Neural crest cell (in vitro differentiated cells): ENCODE data around the gene DMXL1. TPM values are rescaled to one million over a fixed set of nuclear protein-coding genes. Genes with fewer than 3 reads are reported as not detected.

ENCODE experiments used
- DNase-seq: peaks from one replicate; pipeline ENCODE4 v3.0.0; 2021; ENCODE audit warnings: low read depth, mixed read lengths, low spot score
- H3K27ac Mint-ChIP-seq: one replicate; pipeline ENCODE4 v1.8.0; 2021; ENCODE audit warnings: mild to moderate bottlenecking, mixed read lengths; ENCODE audit not compliant: unreplicated experiment
- H3K27me3 Mint-ChIP-seq: 2 replicates; pipeline ENCODE4 v1.8.0; 2021; ENCODE audit warnings: low read depth, mild to moderate bottlenecking, mixed read lengths
- H3K36me3 Mint-ChIP-seq: 2 replicates; pipeline ENCODE4 v1.8.0; 2021; ENCODE audit warnings: low read depth, mild to moderate bottlenecking, mixed read lengths
- H3K4me1 Mint-ChIP-seq: 2 replicates; pipeline ENCODE4 v1.8.0; 2021; ENCODE audit warnings: mixed read lengths
- H3K4me3 Mint-ChIP-seq: one replicate; pipeline ENCODE4 v1.8.0; 2021; ENCODE audit warnings: mild to moderate bottlenecking, mixed read lengths
- H3K9me3 Mint-ChIP-seq: 2 replicates; pipeline ENCODE4 v1.8.0; 2021; ENCODE audit warnings: mixed read lengths
- total RNA-seq: library from RNA; stranded (reverse); gene quantifications from 2 replicates; pipeline ENCODE4 v1.2.1, GENCODE V29; 2021
- TF ChIP-seq, protein P1 (sequence below): fragments of 200-600 bp; sonication (generic); conservative IDR thresholded peaks from 2 replicates; pipeline ENCODE4 v1.5.0; 2021; ENCODE audit warnings: antibody characterized with exemption, mild to moderate bottlenecking

DMXL1 gene
- total RNA-seq, 1 donor from 2014 or later: 24.1 TPM

DNA sequence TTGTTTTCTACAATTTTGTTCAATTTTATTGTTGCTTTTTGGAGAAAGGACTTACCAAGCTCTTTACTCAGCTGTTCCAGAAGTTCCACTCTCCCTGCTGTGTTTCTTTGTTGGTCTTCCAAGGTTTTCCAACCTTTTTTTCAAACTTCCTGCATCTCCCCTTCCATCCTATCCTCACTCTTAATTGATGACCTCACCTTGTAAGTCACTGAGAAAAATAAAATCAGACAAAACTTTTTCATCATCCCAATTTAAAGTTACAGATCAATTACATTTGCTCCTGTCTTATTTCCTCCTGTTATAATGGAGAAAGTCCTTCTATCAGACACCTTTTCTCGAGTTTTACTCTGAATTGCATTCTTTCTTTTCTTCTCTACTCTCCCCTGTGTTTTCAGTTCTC, 121.1 kb downstream of the DMXL1 start:
- Mint-ChIP-seq H3K36me3 (peaks cover 21% of the 10 kb centered on the region), H3K4me3 (no peak overlapping the region), H3K9me3 (no peaks in the 10 kb centered on the region), H3K27me3 (no peaks in the 10 kb centered on the region), H3K27ac (no peak overlapping the region), H3K4me1 (peaks cover 5% of the 10 kb centered on the region)
- TF ChIP-seq, protein P1, sequence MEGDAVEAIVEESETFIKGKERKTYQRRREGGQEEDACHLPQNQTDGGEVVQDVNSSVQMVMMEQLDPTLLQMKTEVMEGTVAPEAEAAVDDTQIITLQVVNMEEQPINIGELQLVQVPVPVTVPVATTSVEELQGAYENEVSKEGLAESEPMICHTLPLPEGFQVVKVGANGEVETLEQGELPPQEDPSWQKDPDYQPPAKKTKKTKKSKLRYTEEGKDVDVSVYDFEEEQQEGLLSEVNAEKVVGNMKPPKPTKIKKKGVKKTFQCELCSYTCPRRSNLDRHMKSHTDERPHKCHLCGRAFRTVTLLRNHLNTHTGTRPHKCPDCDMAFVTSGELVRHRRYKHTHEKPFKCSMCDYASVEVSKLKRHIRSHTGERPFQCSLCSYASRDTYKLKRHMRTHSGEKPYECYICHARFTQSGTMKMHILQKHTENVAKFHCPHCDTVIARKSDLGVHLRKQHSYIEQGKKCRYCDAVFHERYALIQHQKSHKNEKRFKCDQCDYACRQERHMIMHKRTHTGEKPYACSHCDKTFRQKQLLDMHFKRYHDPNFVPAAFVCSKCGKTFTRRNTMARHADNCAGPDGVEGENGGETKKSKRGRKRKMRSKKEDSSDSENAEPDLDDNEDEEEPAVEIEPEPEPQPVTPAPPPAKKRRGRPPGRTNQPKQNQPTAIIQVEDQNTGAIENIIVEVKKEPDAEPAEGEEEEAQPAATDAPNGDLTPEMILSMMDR: no peak
- DNase-seq: no peak

DNA sequence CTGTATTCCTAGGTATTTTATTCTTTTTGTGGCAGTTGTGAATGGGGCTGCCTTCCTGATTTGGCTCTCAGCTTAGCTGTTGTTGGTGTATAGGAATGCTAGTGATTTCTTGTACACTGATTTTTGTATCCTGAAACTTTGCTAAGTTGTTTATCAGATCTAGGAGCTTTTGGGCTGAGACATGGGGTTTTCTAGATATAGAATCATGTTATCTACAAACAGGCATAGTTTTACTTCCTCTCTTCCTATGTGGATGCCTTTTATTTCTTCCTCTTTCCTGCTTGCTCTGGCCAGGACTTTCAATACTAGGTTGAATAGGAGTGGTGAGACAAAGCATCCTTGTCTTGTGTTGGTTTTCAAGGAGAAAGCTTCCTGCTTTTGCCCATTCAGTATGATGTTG, 129.9 kb downstream of the DMXL1 start:
- Mint-ChIP-seq H3K27me3 (no peaks in the 10 kb centered on the region), H3K4me1 (peaks cover 9% of the 10 kb centered on the region), H3K9me3 (peaks cover 6% of the 10 kb centered on the region), H3K4me3 (no peak overlapping the region), H3K27ac (peak overlapping the region; percentile 38), H3K36me3 (peaks cover 45% of the 10 kb centered on the region)
- TF ChIP-seq, protein P1: no peak
- DNase-seq: no peak

DNA sequence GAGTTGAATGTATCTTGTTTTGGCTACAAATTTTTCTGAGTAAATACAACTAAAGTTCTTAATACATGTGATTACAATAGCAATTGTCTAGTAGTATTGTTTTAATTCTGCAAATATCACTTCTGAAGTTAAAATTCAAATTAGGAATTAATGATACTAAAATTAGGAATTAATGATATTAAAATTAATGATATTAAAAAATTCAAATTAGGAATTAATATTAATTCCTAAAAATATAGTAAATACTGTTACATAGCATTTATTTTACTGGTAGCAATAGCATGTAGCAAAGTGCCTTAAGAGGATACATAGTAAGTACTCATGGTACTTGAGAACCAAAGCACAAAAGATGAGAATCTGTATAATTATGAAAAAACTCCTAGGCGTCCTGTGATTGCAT, 136.2 kb downstream of the DMXL1 start:
- TF ChIP-seq, protein P1: no peak
- Mint-ChIP-seq H3K27me3 (no peaks in the 10 kb centered on the region), H3K9me3 (peaks cover under 1% of the 10 kb centered on the region), H3K4me1 (no peaks in the 10 kb centered on the region), H3K36me3 (peaks cover 7% of the 10 kb centered on the region), H3K4me3 (no peak overlapping the region), H3K27ac (no peak overlapping the region)
- no peak for DNase-seq

DNA sequence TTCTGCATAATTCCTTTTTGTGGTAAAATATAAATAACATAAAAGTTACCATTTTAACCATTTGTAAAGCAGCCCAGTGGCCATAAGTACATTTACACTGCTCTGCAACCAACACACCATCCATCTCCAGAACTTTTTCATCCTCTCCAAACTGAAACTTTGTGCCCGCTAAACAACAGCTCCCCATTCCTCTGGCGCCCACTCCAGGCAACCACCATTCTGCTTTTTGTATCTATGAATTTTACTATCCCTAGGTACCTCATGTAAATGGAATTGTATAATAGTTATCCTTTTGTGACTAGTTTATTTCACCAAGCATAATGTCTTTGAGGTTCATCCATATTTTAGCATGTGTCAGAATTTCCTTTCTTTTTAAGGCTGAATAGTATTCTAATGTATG, 141.1 kb downstream of the DMXL1 start:
- H3K27ac Mint-ChIP-seq: no peak overlapping the region
- H3K4me3 Mint-ChIP-seq: no peak overlapping the region
- peaks cover 2% of the 10 kb centered on the region for H3K36me3 Mint-ChIP-seq
- no peaks in the 10 kb centered on the region for H3K4me1 Mint-ChIP-seq
- no peaks in the 10 kb centered on the region for H3K9me3 Mint-ChIP-seq
- no peaks in the 10 kb centered on the region for H3K27me3 Mint-ChIP-seq
- TF ChIP-seq, protein P1: no peak
- no peak for DNase-seq

DNA sequence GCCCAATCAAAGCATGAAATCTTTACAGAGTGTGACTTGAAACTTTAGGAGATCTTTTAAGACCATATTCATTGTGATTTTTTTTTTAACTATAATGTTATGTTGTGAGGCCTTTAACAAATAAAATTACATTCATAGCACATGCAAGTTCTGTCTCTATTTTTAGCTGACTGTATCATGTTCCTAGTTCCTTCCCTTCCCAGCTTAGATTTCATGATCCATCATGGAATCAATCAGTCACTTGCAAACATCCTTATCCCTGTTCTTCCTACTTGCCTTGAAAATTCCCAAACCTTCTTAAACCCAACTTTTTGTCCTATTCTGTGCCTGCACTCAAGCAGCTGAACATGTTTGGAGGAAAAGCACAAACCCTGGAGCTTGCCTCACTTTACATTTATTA, 141.8 kb downstream of the DMXL1 start:
- TF ChIP-seq, protein P1: no peak
- H3K27ac Mint-ChIP-seq: no peak overlapping the region
- no peaks in the 10 kb centered on the region for H3K9me3 Mint-ChIP-seq
- DNase-seq: no peak
- no peaks in the 10 kb centered on the region for H3K4me1 Mint-ChIP-seq
- peaks cover 2% of the 10 kb centered on the region for H3K36me3 Mint-ChIP-seq
- H3K4me3 Mint-ChIP-seq: no peak overlapping the region
- no peaks in the 10 kb centered on the region for H3K27me3 Mint-ChIP-seq

DNA sequence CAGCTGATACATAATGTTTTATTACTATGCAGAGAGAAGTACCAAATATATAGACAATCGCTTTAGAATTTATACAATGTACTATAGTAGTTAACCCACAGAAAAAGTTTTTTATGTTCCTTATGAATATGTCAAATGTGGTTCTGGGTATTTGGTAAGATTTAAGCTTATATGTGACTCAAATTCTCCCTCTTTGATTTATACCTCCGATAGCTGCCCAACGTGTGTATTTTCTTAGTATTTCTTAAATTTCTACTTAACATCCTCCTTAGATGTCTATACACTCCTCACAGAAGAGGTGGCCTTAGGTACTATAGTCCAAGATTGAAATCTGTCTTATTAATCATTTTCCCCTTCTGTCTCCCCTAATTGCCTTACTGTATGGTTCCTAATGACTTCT, 146.3 kb downstream of the DMXL1 start:
- H3K27me3 Mint-ChIP-seq: no peaks in the 10 kb centered on the region
- H3K27ac Mint-ChIP-seq: no peak overlapping the region
- TF ChIP-seq, protein P1: no peak
- no peak overlapping the region for H3K4me3 Mint-ChIP-seq
- H3K9me3 Mint-ChIP-seq: no peaks in the 10 kb centered on the region
- H3K4me1 Mint-ChIP-seq: no peaks in the 10 kb centered on the region
- no peaks in the 10 kb centered on the region for H3K36me3 Mint-ChIP-seq
- no peak for DNase-seq
